ENCODE results near the gene ALOX15.
"Not testable (repeated sequence)": the region's sequence is repeated elsewhere in the genome, so short reads cannot be mapped to it uniquely, and the experiment has no call there.

ALOX15 gene

GRCh38 chr17:4592240-4593005 lies 49.1 kb downstream of the ALOX15 start:
- no peak for DNase-seq (ENCODE audit: low read depth)

DNA sequence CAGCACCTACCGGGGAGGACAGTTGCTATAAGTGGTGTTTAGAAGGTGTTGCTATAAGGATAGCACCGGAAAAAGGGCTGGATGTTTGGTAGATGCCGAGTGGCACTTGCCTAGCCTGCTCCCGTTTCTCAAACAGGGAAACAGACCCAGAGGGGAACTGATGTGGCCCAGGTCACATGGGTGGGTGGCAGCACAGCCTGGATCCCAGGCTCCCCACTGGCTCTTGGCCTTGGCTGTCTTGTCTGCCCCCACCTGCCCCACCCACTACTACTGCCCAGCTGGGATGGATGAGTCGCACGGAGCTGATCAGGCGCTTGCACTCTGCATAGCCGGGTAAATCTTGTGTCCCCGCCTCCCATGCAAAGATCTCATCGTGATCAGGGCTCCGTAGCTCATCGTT lies 49.9 kb downstream of the ALOX15 start:
- DNase-seq (ENCODE audit: low read depth), result no peak

DNA sequence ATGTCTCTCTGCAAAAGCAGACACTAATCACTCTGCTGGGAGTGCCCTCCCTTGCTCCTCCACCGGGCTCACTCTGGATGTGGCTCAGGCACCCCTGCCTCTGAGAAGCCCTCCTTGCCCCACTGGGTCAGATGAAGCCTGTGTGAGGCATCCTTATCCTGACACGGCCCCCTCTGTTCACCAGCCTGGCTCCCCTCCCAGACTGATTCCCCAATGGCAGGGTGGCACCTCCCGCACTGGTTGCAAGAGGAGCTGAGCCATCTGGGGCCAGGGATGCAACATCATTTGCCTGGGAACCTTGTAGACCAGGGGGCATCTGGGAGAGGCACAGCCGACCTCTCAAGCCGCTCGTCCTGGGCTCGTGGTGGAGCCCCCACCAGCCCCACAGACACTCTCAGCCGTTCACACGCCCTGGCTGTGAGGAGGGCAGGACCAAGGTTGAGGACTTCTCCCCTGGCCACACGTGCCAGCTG lies 50.5 kb downstream of the ALOX15 start:
- no peak for DNase-seq (ENCODE audit: low read depth)

GRCh38 chr17:4590042-4590441 lies 51.4 kb downstream of the ALOX15 start:
- DNase-seq (ENCODE audit: low read depth), result not testable (repeated sequence)

GRCh38 chr17:4588898-4589625 lies 52.4 kb downstream of the ALOX15 start:
- no peak for DNase-seq (ENCODE audit: low read depth)

- no peak for DNase-seq (ENCODE audit: low read depth)
These were observed 53.1 kb downstream of the ALOX15 start for GRCh38 chr17:4588391-4588790.

- no peak for DNase-seq (ENCODE audit: low read depth)
These were observed 53.7 kb downstream of the ALOX15 start for GRCh38 chr17:4587803-4588202.

GRCh38 chr17:4587195-4587594 lies 54.3 kb downstream of the ALOX15 start:
- no peak for DNase-seq (ENCODE audit: low read depth)

DNA sequence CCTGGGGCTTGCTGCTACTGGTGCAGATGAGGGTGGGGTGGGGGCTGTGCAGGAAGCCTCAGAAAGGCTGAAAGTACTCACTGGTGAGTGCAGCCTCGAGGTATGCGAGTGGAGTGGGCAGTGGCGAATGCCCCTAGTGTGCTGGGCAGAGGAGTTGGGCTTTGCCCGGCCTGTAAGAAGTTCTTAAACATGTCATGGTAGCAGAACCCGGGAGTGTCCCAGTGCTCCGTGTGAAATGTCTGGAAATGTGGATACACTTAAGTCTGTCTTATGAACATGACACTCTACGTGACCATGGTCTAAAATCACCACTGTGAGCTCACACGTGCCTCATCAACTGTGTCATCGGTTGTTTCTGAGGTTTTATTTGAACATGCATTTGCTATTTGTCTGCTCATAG lies 55.4 kb downstream of the ALOX15 start:
- DNase-seq (ENCODE audit: low read depth), result no peak

DNA sequence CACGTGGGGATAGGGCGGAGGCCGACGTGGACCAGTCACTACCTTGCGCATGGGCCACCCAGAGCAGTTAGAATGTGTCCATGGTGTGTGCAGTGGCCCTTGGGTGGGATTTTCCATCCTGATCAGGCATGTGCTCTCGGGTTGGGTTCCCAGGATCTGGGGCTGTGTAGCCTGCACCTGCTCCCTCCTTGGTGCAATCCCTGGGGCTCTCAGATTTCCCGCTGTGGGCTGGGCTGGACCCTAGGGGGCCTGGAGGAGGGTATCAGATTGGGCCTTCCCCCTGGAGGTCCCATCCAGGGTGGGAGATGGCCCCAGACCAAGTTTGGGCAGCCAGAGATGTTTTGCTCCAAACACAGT lies 55.9 kb downstream of the ALOX15 start:
- no peak for DNase-seq (ENCODE audit: low read depth)

DNA sequence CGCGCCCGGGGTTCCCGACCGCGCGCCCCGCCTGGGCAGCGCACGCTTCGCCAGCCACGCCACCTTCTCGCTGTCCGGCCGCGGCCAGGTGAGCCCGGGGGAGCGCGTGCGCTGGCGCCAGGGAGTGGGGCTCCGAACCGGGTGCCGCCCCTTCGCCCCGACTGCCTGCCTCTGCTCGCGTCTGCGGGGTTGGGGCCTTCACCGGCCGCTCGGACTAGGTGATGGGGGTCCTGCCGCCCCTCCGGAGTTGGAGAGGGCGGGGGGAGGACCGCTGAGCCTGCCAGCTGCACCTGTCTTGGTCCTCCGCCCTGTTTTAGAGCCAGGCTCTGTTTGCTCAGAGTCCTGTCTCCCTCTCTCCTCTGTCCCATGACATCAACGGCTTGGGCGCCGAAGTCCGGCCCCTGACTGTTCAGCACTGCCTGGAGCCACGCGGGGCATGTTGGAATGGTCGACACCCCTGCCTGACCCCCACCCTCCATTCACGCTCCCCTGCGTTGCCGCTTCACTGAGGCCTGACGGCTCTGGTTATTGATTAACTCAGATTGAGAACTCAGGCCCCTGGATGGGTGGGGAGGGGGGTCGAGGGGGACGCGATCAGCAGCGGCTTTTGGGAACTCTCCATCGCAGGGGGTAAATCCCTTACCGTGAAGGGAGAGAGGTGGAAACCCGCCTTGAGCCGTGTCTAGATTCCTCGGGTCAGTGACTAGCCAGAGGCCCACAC lies 56.4 kb downstream of the ALOX15 start:
- no peak for DNase-seq (ENCODE audit: low read depth)

DNA sequence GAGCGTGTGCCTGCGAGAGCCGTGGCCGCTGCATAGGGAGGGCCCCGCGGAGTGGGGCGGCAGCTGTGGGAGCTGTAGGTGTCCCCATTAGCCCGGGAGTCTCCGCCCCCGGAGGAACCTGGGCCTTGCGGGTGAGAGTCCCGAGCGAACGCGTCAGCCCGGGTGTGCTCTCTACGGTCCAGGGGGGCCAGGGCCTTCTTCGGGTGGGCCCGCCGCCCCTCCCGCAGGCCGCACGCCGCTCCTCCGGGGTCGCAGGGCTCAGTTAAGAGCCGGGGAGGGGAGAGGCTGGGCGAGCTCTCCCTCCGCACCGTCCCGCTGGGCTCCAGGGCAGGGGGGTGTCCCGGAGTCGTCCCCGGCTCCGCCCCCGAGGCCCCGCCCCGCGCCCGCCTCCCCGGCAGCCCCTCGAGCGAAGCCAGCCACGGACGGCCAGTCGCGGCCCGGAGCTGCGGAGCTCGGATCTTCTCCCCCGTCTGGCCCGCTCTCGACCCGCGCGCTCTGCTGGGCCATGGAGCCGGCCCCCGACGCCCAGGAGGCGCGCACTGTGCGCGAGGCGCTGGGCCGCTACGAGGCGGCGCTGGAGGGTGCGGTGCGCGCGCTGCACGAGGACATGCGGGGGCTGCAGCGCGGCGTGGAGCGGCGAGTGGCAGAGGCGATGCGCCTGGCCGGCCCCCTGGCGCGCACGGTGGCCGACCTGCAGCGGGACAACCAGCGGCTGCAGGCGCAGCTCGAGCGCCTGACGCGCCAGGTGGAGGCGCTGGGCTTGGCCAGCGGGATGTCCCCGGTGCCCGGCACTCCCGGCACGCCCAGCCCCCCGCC lies 57.2 kb downstream of the ALOX15 start, which contains the start of gene SMTNL2:
Gene SMTNL2 (plus strand): TSS at position 429 of the 816 bp plus-strand sequence. CDS start 77 bp downstream, at position 506.
- no peak for DNase-seq (ENCODE audit: low read depth)

DNA sequence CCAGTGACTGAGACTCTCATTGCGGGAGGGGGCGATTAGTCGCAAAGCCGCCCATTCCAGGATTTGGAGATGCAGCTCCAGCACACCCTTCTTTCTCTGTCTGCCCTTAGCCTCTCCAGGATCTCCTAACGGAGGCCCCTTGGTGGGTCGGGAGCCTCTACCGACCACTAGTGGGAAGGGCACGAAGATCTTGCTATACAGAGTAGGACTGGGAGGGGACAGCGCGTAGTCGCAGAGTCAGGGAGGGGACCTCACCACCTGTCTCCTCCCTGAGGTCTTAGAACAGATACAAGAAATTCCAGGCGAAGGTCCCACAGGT lies 57.7 kb downstream of the ALOX15 start:
- DNase-seq (ENCODE audit: low read depth), result no peak

GRCh38 chr17:4583206-4583605 lies 58.3 kb downstream of the ALOX15 start:
- no peak for DNase-seq (ENCODE audit: low read depth)

DNA sequence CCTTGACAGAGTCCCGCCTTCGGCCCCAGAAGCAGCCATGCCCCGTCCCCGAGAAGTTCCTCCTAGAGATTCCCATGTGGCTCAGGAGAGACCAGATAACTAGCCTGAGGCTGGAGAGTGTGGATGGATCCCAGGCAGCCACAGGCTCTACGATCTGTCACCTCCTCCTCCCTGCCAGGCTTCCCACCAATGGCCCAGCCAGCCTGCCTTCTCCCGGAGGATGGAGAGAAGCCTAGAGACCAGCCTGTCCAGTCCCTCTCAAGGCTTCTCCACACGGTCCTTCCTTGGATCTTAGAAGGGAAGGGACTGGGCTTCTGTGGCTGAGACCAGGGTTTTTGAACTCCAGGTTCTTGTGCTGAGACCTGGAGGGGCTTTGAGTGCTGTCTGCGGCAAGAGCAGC lies 58.8 kb downstream of the ALOX15 start:
- no peak for DNase-seq (ENCODE audit: low read depth)

- DNase-seq (ENCODE audit: low read depth), result no peak
These were observed 59.4 kb downstream of the ALOX15 start for GRCh38 chr17:4582101-4582501.

Data from stimulated activated CD4-positive, alpha-beta T cell treated with anti-CD3 and anti-CD28 coated beads, Interleukin-2, amount 100 ng/mL, for 4 hours (primary cell).